NCI-H1436 (cell line): ENCODE results near the gene TNIP1.

Source experiments
- DNase-seq: peaks from one replicate; lab custom pipeline; 2025; lab: John Stamatoyannopoulos, UW

The TNIP1 gene

GRCh38 chr5:150999704-151000442 is 81.0 kb downstream of the TNIP1 start:
- no peak for DNase-seq

- no peak for DNase-seq
Observed at GRCh38 chr5:150993826-150994412, 86.9 kb downstream of the TNIP1 start.

- DNase-seq, result no peak
Observed at GRCh38 chr5:150993422-150993821, 87.4 kb downstream of the TNIP1 start.

GRCh38 chr5:150992705-150993104 is 88.1 kb downstream of the TNIP1 start:
- no peak for DNase-seq

- no peak for DNase-seq
Observed at GRCh38 chr5:150989695-150990094, 91.1 kb downstream of the TNIP1 start.

GRCh38 chr5:150987746-150988145 is 93.1 kb downstream of the TNIP1 start:
- no peak for DNase-seq
